Adrenal gland (tissue), 5 donors: ENCODE data around the gene CA9.

Source experiments
- POLR2A ChIP-seq, 2 donors: fragments of 450-650 bp; IDR thresholded peaks; one replicate each; pipeline ENCODE4 v1.6.1; 2017; ENCODE audit warnings: antibody characterized with exemption in 2 of 2, mild to moderate bottlenecking in 2 of 2, moderate library complexity in 1 of 2
- TF ChIP-seq, protein P1 (sequence below), 6 experiments: fragments of 450-650 bp in 4 of 6; fragments of 200-600 bp in 2 of 6; sonication (generic) in 1 of 6; IDR thresholded peaks; 1 replicate in 5 of 6; 2 replicates in 1 of 6; pipeline versions ENCODE4 v1.5.1 to v1.8.0; 2016 to 2021; ENCODE audit warnings: antibody characterized with exemption in 6 of 6, mild to moderate bottlenecking in 2 of 6, moderate library complexity in 1 of 6
- donor health status: DM: no; HTN: no; CAD: no.

DNA sequence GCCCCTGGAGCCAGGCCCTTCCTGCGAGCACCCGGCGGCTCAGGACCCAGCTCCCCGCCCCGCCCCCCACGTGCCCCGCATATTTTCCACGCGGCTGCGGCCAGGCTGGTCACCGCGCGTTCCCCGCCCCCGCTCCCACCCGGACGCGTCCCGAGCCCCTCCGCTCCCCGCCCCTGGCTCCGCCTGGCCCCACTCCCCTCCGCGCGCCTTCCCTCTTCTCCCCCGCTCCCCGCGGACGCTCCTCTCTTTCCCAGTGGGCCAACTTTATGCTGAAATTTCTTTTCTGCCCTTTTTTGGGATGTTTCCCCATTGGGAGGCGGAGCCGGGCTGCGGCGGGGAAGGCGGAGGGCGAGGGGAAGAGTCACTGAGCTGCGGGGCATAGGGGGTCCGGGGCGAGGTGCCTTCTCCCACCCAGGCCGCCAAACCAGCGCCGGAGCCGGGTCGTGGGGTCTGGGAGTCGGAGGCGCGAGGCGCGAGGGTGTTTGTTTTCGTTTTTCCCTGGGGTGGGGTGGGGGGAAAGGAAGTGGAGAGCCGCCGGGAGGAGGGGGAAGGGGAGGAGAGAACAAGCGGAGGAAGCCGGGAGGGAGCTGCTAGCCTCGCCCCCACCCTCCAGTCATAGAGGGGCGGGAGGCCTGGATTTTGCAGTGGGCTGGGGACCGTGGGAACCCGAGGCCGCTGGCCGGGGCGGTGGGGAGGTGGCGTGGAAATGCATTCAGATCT is 17.0 kb downstream of the CA9 start:
- TF ChIP-seq, protein P1, sequence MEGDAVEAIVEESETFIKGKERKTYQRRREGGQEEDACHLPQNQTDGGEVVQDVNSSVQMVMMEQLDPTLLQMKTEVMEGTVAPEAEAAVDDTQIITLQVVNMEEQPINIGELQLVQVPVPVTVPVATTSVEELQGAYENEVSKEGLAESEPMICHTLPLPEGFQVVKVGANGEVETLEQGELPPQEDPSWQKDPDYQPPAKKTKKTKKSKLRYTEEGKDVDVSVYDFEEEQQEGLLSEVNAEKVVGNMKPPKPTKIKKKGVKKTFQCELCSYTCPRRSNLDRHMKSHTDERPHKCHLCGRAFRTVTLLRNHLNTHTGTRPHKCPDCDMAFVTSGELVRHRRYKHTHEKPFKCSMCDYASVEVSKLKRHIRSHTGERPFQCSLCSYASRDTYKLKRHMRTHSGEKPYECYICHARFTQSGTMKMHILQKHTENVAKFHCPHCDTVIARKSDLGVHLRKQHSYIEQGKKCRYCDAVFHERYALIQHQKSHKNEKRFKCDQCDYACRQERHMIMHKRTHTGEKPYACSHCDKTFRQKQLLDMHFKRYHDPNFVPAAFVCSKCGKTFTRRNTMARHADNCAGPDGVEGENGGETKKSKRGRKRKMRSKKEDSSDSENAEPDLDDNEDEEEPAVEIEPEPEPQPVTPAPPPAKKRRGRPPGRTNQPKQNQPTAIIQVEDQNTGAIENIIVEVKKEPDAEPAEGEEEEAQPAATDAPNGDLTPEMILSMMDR (IDR thresholded peaks at IDR 0.05), result no peak
- peak in 1 of 2 donors; percentile 22 for TF ChIP-seq POLR2A (IDR thresholded peaks at IDR 0.05)
